Dedifferentiated amniotic fluid mesenchymal stem cell (primary cell): ENCODE data around the gene ZG16B.

Experiments used
- DNase-seq: peaks from one replicate; pipeline ENCODE4 v3.0.0-alpha.2; 2016; ENCODE audit errors: extremely low spot score

The ZG16B gene

DNA sequence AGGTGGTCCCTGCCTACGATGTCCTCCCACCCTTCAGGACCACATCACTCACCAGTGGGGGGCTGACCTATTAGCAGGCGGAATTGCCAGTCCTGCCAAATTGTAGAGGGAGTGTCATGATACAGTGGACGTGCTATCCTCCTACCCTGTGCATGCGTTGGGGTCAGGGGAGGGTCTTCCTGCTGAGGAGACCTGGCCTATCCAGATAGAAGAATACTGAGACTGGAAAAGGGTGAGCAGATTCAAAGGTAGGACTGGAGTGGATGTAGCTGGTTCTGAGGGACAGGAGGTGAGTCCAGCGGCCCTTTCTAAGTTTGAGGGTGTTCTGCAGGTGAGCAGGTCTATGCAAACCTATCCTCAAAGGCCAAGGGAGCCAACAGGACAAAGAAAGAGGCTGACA, 23.8 kb upstream of the ZG16B start:
- no peak for DNase-seq

DNA sequence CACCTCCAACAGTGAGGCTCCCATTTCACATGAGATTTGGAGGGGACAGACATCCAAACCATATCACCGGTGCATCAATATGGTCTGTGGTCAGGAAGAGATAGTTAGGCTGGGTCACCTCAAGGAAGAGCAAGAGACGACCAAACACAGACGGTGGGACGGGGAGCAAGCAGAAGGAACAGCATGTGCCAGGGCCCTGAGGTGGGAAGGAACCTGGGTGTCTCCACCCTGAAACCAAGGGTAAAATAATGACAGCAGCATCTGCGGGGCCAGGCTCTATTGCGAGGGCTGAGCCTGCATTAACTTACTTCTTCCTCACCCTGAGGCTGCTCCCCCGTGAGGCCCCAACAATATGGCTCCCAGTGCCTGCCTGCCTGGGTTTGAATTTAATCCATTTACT, 21.9 kb upstream of the ZG16B start:
- DNase-seq = no peak

DNA sequence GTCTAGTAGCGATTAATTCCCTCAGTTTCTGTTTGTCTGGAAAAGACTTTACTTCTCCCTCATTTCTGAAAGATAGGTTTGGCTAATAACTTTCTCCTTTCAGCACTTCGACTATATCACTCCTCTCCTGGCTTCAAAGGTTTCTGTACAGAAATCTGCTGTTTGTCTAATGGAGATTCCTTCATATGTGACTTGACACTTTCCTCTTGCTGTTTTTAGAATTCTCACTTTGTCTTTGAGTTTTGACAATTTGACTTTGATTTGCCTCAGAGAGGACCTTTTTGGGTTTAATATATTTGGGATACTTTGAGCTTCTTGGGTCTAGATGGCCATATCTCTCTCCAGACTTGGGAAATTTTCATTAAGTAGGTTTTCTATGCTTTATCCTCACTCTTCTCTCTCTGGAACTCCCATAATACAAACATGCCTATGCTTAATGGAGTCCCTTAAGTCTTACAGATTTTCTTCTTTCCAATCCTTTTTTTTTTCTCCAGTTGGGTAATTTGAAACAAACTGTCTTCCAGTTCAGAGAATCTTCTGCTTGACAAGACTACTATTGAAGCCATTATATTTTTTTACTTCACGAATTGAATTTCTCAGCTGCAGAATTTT, 20.8 kb upstream of the ZG16B start:
- no peak for DNase-seq

DNA sequence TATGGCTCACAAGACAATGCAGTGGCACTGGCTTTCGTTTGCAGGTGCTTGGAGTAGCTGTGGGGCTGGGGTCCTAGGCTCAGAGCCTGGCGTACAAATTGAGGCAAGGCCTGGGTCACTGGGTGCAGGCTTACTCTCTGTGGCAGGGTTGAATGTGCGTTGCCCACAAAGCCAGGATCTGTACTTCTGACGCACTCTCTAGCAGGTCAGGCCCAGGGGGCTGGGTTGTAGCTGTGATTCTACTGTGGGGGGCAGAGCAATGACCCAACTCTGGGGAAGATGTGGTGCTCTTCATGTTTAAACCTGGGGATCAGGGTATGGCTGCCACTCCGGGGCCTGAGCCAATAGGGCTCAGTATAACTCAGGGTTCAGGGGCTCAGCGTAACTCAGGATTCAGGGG, 19.5 kb upstream of the ZG16B start:
- DNase-seq = no peak

DNA sequence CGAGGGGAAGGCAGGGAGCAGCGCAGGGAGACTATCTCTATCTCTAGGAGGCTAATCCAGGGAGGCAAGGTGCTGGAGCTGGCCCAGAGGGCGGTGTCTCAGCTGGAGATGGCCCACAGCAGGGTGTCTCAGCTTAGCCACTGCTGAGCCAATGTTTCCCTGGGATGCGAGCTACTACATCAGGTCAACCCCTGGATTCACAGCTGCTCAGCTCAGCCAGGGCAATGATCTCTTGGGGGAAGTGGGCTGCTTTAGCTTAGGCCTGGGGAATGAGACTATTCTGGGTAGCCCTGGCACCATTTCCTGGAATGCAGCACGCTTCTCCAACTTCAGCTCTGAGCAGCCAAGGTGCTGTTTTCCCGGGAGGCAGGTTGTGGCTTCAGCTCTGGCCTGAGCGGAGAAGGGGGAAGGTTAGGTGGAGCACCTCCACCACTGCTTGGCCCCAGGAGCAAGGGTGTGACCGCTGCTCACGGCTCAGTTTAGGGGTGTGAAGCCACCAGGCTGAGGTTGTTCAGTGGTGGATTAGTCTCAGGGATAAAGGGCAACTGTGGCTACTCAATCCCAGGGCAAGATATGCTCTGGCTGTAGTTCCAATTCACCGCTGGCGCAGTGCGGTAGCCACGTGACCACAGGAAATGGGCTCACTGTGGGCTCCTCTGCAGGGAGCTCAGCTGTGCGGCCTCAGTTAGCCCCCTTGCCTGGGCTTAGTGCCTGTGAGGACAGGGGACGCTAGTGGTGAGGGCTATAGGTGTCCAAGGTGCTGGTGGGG, 18.2 kb upstream of the ZG16B start:
- DNase-seq = no peak

DNA sequence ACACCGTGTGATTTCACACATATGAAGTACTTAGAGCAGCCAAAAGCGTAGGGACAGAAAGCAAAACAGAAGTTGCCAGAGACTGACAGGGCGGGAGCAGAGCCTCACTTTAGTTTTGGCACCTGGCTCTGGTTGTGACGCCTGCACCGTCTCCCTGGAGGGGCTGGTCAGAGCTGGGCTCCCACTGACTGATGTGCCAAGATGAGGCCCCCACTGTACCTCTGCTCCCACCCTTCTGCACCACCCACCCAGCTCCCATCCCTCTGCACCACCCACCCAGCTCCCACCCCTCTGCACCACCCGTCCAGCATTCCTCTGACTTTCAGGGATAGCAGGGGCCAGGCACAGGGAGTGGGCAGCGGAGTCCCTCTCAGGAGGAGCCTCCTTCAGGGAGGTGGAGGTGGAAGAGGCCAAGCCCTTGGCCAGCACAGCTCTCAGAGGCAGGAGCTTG, 16.3 kb upstream of the ZG16B start:
- no peak for DNase-seq

DNA sequence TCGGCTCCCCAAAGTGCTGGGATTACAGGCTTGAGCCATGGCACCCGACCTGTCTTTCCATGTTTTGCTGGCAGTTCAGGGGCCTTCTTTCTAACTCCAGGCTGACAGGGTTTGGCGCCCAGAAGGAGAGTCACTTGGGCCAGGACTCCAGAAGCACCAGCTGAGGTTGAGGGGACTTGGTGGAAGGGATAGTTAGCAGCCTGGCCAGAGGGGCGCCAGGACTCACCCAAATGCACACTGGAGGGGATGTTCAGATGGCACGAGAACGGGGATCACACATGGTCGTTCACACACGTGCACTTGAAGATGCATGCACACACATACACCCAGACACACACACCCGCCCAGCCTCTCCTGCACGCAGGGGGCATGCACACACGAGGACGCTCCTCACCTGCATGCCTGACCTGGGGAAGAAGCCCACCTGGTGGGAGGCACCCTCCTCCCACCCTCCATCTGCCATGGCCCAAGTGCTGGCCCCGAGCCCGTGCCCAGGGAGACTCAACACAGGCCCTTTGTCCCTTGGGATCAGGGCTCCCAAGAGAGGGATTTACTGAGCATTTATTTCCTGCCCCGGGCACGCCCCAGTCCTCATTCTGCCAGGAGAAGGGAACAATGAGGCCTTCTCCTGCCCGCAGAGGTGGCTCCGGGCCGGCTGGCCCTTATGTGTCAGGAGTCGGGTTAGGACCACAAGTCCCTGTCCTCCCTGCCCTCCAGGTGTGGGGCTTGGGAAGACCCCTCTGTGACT, 15.4 kb upstream of the ZG16B start:
- DNase-seq = no peak

DNA sequence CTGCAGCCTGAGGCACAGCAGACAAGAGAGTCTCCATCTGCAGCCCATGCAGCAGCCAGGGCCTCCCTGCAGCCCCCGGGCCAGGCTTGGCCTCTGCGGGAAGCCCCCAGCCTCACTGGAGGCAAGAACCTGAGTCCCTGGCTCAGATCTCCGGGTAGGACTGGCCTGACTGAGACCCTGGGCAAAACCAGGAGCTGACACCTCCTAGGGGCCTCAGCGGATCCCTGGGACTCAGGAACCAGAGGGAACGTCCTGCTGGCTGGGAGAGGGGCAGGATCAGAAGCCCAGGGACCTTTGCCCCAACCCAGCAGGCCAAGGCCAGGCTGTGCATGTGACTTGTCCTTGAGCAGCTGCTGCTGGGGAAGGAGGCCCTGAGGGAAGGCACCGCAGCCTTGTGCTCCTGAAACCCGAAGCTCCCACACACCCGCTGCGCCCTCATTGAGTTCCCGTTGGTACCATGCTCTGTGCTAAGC, 14.8 kb upstream of the ZG16B start:
- DNase-seq = no peak

DNA sequence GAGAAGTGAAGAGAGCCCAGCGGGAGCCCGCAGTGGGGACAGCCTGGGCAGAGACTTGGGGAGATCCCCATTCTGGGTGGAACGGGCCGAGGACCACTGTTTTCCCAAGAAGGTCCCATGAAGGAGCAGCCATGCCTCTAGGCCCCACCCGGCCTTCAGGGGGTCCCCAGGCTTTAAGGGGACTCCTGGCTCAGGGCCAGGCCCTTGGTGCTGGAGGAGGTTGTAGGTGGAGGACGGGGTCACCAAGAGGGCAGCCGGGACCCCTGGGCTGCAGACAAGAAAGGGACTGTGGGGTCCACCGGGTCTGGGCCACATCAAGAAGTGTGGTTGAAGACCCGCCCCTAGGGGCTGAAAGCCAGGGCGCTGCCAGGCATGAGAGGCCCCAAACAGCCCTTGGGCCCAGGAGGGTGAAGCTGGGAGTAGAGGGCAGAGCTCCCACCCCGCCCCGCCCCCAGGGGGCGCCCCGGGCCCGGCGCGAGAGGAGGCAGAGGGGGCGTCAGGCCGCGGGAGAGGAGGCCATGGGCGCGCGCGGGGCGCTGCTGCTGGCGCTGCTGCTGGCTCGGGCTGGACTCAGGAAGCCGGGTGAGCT, 13.3 kb upstream of the ZG16B start, which contains the start of gene PRSS21:
PRSS21 (plus strand) TSS at position 487 of the 589 bp plus-strand sequence; CDS start at position 519, 32 bp downstream.
- no peak for DNase-seq

DNA sequence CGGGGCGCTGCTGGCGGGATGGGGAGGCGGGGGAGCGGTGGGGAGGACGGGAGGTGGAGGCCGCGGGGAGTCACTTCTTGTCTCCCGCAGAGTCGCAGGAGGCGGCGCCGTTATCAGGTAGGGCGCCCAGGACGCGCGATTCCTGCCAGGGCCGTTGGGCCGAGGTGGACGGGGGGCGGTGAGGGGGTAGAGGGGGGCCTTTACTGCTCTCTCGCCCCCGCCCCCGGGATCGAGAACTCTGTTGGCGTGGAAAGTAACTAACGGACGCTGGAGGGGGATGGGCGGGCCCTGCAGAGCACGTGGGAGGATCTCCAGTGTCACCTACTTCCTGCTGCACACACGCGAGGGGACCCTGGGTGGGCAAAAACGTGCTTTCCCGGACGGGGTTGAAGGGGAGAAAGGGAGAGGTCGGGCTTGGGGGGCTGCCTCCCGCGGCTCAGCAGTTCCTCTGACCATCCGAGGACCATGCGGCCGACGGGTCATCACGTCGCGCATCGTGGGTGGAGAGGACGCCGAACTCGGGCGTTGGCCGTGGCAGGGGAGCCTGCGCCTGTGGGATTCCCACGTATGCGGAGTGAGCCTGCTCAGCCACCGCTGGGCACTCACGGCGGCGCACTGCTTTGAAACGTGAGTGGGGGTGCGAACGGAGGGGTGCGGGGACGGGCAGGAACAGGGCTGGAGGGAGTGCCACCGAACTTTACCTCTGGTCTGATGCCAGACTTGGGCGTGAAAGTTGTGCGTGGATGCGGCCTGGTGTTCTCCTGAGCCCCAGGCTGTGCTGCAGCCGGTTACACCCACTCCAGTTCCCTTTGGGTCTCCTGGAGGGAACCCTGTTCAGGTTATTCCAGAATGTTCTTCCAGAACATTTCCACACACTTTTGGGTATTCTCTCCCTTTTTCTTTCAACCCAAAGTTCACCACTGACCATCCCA, 12.5 kb upstream of the ZG16B start:
- DNase-seq = no peak

DNA sequence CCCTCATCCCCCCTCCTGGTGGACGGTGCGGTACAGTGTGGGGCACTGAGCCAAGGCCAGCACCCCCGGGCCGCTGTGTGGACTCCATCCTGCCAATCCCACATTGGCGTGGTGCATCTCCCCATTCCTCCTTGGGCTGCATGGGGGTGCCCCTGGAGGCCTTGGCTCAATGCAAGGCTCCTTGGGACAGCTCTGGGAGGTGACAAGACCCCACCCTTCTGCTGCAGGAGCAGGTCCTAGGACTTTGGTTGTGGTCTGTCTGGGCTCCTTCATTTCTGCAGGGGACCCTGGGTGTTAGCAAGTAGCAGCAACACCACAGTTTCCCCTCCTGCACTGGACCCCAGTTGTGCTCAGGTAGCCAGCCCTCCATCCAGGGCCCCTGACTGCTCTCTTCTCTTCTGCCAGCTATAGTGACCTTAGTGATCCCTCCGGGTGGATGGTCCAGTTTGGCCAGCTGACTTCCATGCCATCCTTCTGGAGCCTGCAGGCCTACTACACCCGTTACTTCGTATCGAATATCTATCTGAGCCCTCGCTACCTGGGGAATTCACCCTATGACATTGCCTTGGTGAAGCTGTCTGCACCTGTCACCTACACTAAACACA, 11.7 kb upstream of the ZG16B start:
- DNase-seq = no peak

DNA sequence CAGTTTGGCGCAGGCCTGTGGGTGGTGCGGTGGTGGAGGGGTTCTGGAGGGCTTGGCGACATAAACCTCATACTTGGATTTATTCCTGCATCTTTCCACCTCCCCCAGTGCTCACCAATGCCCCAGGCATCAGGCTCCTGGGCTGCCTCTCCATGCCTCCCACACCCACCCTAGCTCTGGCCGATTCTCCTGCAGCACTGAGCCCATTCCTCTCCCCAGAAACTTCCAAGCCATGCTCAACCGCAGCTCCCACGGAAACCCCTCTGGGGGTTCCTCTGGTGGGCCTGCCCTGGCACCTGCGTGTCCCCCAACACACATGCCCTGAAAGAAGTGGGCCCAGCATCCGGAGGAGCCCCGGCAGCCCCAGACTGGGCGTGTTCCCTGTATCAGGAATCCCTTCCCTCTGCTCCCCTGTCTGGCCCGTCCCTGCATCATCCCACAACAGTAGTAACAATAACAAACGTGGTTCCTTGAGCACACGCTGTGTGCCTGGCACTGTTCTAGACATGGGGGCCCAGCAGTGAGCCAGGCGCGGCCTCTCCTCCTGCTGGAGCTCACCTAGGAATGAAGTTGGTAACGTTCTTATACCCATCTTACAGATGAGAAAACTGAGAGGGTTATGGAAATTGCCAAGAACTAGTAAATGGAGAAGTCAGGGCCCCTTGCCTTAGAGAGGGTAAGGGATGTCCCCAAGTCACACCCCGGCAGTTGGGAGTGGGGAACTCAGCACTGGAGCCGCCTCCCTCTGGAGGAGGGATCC, 10.7 kb upstream of the ZG16B start:
- no peak for DNase-seq

DNA sequence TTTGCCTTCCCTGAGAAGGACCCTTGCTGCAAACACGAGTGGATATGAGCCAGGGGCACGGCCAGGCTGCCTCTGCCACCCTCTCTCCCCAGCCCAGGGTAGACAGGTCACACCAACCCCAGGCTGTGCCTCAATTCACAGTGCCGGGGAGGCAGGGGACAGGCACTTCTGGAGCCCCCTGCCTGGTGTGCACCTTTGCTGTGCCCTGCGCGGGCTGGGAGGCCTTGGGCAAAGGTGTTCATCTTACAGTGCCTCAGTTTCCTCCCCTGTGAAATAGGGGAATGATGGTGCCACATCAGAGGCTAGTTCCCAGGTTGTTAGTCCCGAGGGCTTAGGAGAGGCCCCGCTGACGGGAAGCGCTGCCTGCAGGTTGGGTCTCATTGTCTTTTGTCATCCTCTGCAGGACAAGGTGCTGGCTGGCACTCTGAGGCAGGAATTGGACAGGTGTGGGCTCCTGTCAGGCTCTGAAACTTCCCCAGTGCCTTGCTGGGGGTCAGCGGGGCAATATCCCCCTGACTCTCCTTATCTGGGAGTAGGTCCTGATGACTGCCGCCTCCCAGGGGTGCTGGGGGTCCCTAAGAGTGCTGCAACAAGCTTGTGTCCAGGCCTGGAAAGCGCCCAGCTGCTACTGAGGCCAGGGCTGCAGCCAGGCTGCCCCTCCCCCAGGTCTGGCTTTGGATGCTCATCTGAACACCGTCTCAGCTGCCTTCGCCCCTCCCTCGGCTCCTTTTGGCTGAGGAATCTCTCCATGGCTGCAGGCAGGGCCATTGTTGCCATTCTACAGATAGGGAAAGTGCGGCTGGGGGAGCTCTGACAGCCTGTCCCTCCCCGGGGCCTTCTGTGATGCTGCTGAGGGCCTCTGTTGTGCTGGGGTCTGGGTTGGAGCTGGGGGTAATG, 9.9 kb upstream of the ZG16B start:
- DNase-seq = no peak

DNA sequence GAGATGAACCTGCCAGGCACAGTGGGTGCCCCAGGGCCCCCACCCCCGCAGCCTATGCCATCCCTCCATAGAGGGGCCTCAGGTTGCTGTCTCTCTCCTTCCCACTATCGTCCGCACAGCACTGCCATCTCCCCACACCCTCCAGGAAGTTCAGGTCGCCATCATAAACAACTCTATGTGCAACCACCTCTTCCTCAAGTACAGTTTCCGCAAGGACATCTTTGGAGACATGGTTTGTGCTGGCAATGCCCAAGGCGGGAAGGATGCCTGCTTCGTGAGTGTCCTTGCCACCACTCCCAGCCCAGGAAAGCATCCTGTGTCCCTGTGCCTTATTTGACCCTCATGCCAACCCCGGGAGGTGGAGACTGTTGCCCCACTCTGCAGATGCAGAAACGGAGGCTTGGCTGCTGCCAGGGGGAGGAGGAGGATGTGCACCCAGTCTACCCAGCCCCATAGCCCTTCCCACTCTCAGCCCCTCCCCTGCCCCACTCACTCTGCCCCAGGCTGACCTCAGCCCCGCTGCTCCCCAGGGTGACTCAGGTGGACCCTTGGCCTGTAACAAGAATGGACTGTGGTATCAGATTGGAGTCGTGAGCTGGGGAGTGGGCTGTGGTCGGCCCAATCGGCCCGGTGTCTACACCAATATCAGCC, 9.1 kb upstream of the ZG16B start:
- DNase-seq = no peak

DNA sequence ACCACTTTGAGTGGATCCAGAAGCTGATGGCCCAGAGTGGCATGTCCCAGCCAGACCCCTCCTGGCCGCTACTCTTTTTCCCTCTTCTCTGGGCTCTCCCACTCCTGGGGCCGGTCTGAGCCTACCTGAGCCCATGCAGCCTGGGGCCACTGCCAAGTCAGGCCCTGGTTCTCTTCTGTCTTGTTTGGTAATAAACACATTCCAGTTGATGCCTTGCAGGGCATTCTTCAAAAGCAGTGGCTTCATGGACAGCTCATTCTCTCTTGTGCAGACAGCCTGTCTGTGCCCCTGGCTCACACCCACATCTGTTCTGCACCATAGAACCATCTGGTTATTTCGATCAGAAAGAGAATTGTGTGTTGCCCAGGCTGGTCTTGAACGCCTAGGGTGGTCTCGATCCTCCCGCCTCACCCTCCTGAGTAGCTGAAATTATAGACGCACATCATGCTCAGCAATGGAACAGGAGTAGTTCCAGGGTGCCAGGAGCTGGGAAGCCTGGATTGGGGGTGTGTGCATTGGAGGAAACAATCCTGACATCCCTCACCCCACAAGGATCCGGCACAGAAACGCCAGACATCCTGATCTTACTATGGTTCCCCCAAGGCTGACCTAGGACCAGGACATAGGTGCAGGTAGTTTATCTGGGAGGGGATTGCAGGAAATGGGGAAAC, 8.5 kb upstream of the ZG16B start:
- DNase-seq = no peak

DNA sequence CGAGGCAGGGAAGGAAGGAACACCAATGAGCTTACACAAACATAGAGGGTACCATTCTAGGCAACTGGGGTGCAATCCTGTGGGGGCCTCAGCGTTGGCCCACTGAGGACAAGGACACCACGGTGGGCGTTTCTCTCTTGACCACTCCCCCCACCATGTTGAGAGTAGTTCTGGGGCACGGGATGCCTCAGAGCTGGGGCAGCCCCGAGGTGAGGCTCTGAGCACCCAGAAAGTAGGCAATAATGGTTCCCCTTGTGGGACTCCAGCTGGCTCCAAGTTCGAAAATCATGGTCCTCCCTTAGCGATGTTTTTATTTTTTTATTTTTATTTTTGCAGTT, 8.0 kb upstream of the ZG16B start:
- DNase-seq = no peak

DNA sequence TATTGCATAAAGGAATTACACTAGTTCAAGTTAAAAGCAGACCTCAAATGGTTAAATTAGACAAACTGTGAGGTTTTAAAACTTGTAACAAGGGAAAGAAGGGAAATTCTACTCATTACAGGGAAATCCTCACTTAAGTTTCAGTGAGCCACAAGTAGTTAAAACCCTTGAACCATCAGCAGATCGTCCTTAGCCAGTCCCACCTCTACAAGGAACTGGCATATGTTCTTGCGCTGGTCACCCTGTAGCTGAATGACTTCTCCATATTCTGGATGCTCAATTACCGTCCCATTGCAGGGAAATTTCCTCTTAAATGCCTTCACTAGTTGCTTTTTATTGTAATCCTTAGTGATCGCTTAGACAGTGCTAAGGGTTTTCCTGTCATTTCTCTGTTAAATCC, 7.6 kb upstream of the ZG16B start:
- no peak for DNase-seq

DNA sequence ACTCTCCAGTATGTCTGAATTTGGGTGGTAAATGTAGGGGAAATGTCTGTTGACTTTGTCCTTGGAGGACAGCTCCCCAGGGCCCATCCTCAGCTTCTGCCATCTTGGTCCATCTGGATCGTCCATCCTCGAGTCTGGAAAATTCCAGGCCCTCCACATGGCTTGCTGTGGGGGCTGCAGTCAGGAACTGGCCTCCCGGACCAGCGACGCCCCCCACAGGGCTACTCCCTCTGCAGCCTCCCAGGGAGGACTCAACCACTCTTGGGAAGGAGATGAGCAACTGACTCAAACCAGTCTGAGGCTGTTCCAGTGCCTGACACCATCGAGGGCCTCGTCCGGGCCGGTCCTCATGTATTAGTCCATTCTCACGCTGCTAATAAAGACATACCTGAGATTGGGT, 5.5 kb upstream of the ZG16B start:
- DNase-seq = no peak
